Nephron (organoid): ENCODE results near the gene FGGY.
A peak's percentile ranks its signal among the peaks of the same experiment; 100 is the strongest.
"Not testable (repeated sequence)": the region's sequence is repeated elsewhere in the genome, so short reads cannot be mapped to it uniquely, and the experiment has no call there.

ENCODE experiments used
- H3K27ac Mint-ChIP-seq, 3 experiments: 2 replicates each; pipeline ENCODE4 v1.8.0; 2020; ENCODE audit warnings: mixed read lengths in 3 of 3, mild to moderate bottlenecking in 2 of 3, moderate library complexity in 1 of 3
- H3K27me3 Mint-ChIP-seq: 2 replicates; pipeline ENCODE4 v1.8.0; 2021; ENCODE audit warnings: low read depth, mild to moderate bottlenecking, moderate library complexity, mixed read lengths
- H3K36me3 Mint-ChIP-seq: 2 replicates; pipeline ENCODE4 v1.8.0; 2020; ENCODE audit warnings: low read depth, mixed read lengths
- H3K4me1 Mint-ChIP-seq: 2 replicates; pipeline ENCODE4 v1.8.0; 2020; ENCODE audit warnings: mixed read lengths
- H3K4me3 Mint-ChIP-seq, 3 experiments: 2 replicates each; pipeline ENCODE4 v1.8.0; 2020; ENCODE audit warnings: mild to moderate bottlenecking in 3 of 3, mixed read lengths in 3 of 3, moderate library complexity in 2 of 3
- H3K9me3 Mint-ChIP-seq: 2 replicates; pipeline ENCODE4 v1.8.0; 2020; ENCODE audit warnings: mixed read lengths
- CTCF ChIP-seq, 3 experiments: fragments of 200-600 bp; sonication (generic); IDR thresholded peaks; one replicate each; pipeline ENCODE4 v1.5.0; 2021; ENCODE audit warnings: antibody characterized with exemption in 3 of 3; ENCODE audit not compliant: unreplicated experiment in 3 of 3

Gene FGGY

GRCh38 chr1:59296358-59297256 lies at the start of gene FGGY:
Gene FGGY (plus strand): TSS chr1:59297094. CDS start chr1:59321550, 24,456 bp downstream.
- Mint-ChIP-seq H3K27ac (peak within 1 kb of the TSS; percentile 93 to 97 (median 95)), H3K27me3 (no peaks in the 10 kb centered on the region)
- no peak for TF ChIP-seq CTCF (IDR thresholded peaks at IDR 0.05; ENCODE audit: unreplicated experiment in 3 of 3)

GRCh38 chr1:59248758-59249157 lies 48.1 kb upstream of the FGGY start:
- Mint-ChIP-seq H3K27ac (peak overlapping the region; percentile 23 to 61 (median 60)), H3K9me3 (peaks cover 27% of the 10 kb centered on the region)
- no peak for TF ChIP-seq CTCF (IDR thresholded peaks at IDR 0.05; ENCODE audit: unreplicated experiment in 3 of 3)

More at GRCh38 chr1:59296358-59297256, at the start of gene FGGY:
- Mint-ChIP-seq H3K9me3 (peaks cover 5% of the 10 kb centered on the region), H3K4me1 (peaks cover 29% of the 10 kb centered on the region), H3K36me3 (peaks cover 7% of the 10 kb centered on the region), H3K4me3 (peak within 1 kb of the TSS; percentile 89 to 94 (median 92))

GRCh38 chr1:59249396-59250137 lies 47.3 kb upstream of the FGGY start:
- no peaks in the 10 kb centered on the region for H3K27me3 Mint-ChIP-seq
- no peak overlapping the region for H3K4me3 Mint-ChIP-seq
- peaks cover 27% of the 10 kb centered on the region for H3K9me3 Mint-ChIP-seq
- no peaks in the 10 kb centered on the region for H3K36me3 Mint-ChIP-seq
- peaks cover 17% of the 10 kb centered on the region for H3K4me1 Mint-ChIP-seq
- peak overlapping the region; percentile 23 to 61 (median 60) for H3K27ac Mint-ChIP-seq
- TF ChIP-seq CTCF (IDR thresholded peaks at IDR 0.05; ENCODE audit: unreplicated experiment in 3 of 3): no peak

More at GRCh38 chr1:59248758-59249157, 48.1 kb upstream of the FGGY start:
- Mint-ChIP-seq H3K36me3 (no peaks in the 10 kb centered on the region), H3K27me3 (no peaks in the 10 kb centered on the region), H3K4me3 (no peak overlapping the region), H3K4me1 (peaks cover 18% of the 10 kb centered on the region)

GRCh38 chr1:59251061-59251460 lies 45.8 kb upstream of the FGGY start:
- H3K27ac Mint-ChIP-seq, H3K27me3 Mint-ChIP-seq, H3K4me3 Mint-ChIP-seq, H3K36me3 Mint-ChIP-seq: not testable (repeated sequence)
- H3K4me1 Mint-ChIP-seq: peaks cover 17% of the 10 kb centered on the region
- peaks cover 19% of the 10 kb centered on the region for H3K9me3 Mint-ChIP-seq

- H3K27me3 Mint-ChIP-seq, H3K27ac Mint-ChIP-seq, H3K9me3 Mint-ChIP-seq, H3K4me3 Mint-ChIP-seq, H3K4me1 Mint-ChIP-seq, H3K36me3 Mint-ChIP-seq: not testable (repeated sequence)
These were observed 40.5 kb upstream of the FGGY start for GRCh38 chr1:59256429-59256828.

GRCh38 chr1:59258412-59259032 lies 38.4 kb upstream of the FGGY start:
- no peak for TF ChIP-seq CTCF (IDR thresholded peaks at IDR 0.05; ENCODE audit: unreplicated experiment in 3 of 3)
- Mint-ChIP-seq H3K27ac (no peak overlapping the region), H3K27me3 (no peaks in the 10 kb centered on the region), H3K4me3 (no peak overlapping the region), H3K4me1 (peaks cover 22% of the 10 kb centered on the region), H3K36me3 (no peaks in the 10 kb centered on the region), H3K9me3 (no peaks in the 10 kb centered on the region)
